ENCODE measurements around the gene TTN. TPM values are rescaled to one million over a fixed set of nuclear protein-coding genes. Genes with fewer than 3 reads are reported as not detected.

Gene TTN
- total RNA-seq, 4 donors from 2014 or later: 0.19 to 3.1 (median 1.7) TPM

Other genes starting within 250 kb of the TTN start
- gene CCDC141, start 242.7 kb upstream of the TTN start, total RNA-seq: 1 to 10 TPM in 2 of 4 donors, under 1 TPM in 2; 0.26 to 3.1 (median 1.1) TPM

Measured in esophagus squamous epithelium (tissue), 4 donors.